Gastrocnemius medialis (tissue), 4 donors: Measurements from ENCODE around the gene RAB40C. TPM values are rescaled to one million over a fixed set of nuclear protein-coding genes. Genes with fewer than 3 reads are reported as not detected.

Experiments
- ATAC-seq, 2 donors: fragments of 150-250 bp; one replicate each; pipeline ENCODE4 v1.9.1; 2016
- DNase-seq, 2 donors: peaks; one replicate each; pipeline ENCODE4 v3.0.0-alpha.2; 2019
- H3K27ac ChIP-seq, 4 donors: fragments of 200-600 bp; sonication (generic); 1 replicate in 1 of 4; 2 replicates in 3 of 4; pipeline ENCODE4 v1.5.1; 2016 to 2018; ENCODE audit warnings: mild to moderate bottlenecking in 2 of 4, moderate library complexity in 1 of 4
- H3K27me3 ChIP-seq, 3 donors: fragments of 200-600 bp; sonication (generic) in 2 of 3; 1 replicate in 1 of 3; 2 replicates in 2 of 3; pipeline versions ENCODE4 v1.5.1 to v1.6.0; 2016 to 2019; ENCODE audit warnings: mild to moderate bottlenecking in 1 of 3, moderate library complexity in 1 of 3
- H3K36me3 ChIP-seq, 2 donors: fragments of 200-600 bp; sonication (generic) in 1 of 2; one replicate each; pipeline ENCODE4 v1.5.1; 2017 to 2018
- H3K4me1 ChIP-seq, 2 donors: fragments of 200-600 bp; sonication (generic) in 1 of 2; one replicate each; pipeline ENCODE4 v1.5.1; 2016 to 2017; ENCODE audit warnings: mild to moderate bottlenecking in 2 of 2
- H3K4me3 ChIP-seq, 4 donors: fragments of 200-600 bp; sonication (generic) in 3 of 4; 1 replicate in 1 of 4; 2 replicates in 3 of 4; pipeline ENCODE4 v1.5.1; 2016 to 2019; ENCODE audit warnings: mild to moderate bottlenecking in 2 of 4
- H3K9me3 ChIP-seq, 3 donors: fragments of 200-600 bp; sonication (generic) in 2 of 3; 1 replicate in 1 of 3; 2 replicates in 2 of 3; pipeline ENCODE4 v1.5.1; 2016 to 2019
- CTCF ChIP-seq, 5 experiments: fragments of 450-650 bp in 3 of 5; fragments of 200-600 bp in 2 of 5; sonication (generic) in 2 of 5; IDR thresholded peaks in 4 of 5; conservative IDR thresholded peaks in 1 of 5; 1 replicate in 4 of 5; 2 replicates in 1 of 5; pipeline ENCODE4 v1.5.1; 2016 to 2019; ENCODE audit warnings: antibody characterized with exemption in 5 of 5, mild to moderate bottlenecking in 3 of 5, moderate library complexity in 3 of 5
- POLR2A ChIP-seq, 2 donors: fragments of 450-650 bp; IDR thresholded peaks; one replicate each; pipeline ENCODE4 v1.6.1; 2017; ENCODE audit warnings: antibody characterized with exemption in 2 of 2, mild to moderate bottlenecking in 2 of 2, moderate library complexity in 2 of 2
- in situ Hi-C, 4 donors: fragments of 200-750 bp; cut with MboI; loops; one replicate each; pipeline versions ENCODE4 v1.15.0 to v1.8.0; 2017; ENCODE audit warnings: low sequenced_read_pairs in 4 of 4
- intact Hi-C: fragments of 100-400 bp; cut with DNase I; formaldehyde crosslinking; loops from one replicate; pipeline ENCODE4 v1.15.1; 2023; ENCODE audit warnings: low total_unique reads
- total RNA-seq, 4 donors: library from RNA; depleted of rRNA; stranded (reverse); fragments of >200 nt; gene quantifications; one replicate each; pipeline versions ENCODE4 v1.1.0 to v1.2.3, GENCODE V29; 2016

The RAB40C gene
- total RNA-seq, 4 donors from 2014 or later: 15.6 to 29.3 (median 21.4) TPM

GRCh38 chr16:667780-668518, 78.1 kb downstream of the RAB40C start, which contains the start of gene RHOT2:
Gene RHOT2 (plus strand): TSS chr16:668132. CDS start chr16:668200, 68 bp downstream.
- peaks cover 0 to 37% of the 10 kb centered on the region in 2 donors for H3K36me3 ChIP-seq
- TF ChIP-seq CTCF (IDR thresholded peaks at IDR 0.05 in 4 of 5, conservative IDR thresholded peaks at IDR 0.05 in 1 of 5) (peak; percentile 77 to 98 (median 89)), POLR2A (IDR thresholded peaks at IDR 0.05) (peak; percentile 49 to 87)
- H3K4me1 ChIP-seq: peaks cover 7 to 18% of the 10 kb centered on the region in 2 donors
- in situ Hi-C loops (no loop called here), intact Hi-C loops (no loop called here)
- peak within 1 kb of the TSS; percentile 78 to 98 (median 92) for H3K4me3 ChIP-seq
- no peaks in the 10 kb centered on the region for H3K27me3 ChIP-seq
- DNase-seq: peak; percentile 83 to 90
- ATAC-seq: peak; percentile 86 to 90
- H3K27ac ChIP-seq: peak within 1 kb of the TSS; percentile 79 to 97 (median 92)
- no peaks in the 10 kb centered on the region for H3K9me3 ChIP-seq

DNA sequence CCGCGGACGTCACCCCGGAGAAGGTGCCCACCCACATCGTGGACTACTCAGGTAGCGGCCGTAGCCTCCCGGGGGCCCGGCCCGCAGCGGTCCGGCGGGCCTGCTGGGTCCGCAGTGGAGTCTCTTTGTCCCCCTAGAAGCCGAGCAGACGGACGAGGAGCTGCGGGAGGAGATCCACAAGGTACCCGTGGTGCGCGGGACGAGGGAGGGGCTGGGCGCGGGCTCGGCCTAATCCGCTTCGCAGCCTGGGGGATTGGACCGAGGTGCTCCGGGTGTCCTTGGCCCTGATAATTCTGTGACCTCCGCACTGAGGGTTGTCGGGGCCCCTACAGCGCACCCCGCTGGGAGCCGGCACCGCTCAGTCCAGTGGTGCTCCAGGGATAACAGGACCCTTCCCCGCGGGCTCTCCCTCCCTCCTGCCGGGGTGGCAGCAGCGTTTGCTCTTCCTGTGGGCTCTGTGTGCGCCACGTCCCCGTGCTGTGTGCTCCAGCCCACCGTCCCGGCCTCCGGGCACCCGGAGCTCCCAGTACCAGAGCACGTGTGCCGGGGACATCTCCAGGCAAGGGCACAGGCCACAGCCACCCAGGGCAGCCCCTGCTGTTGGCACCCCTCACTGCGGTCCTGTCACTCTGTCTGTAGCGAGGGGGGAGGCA, 78.8 kb downstream of the RAB40C start:
- intact Hi-C loops: no loop called here
- no peak for DNase-seq

GRCh38 chr16:669666-670065, 79.8 kb downstream of the RAB40C start:
- H3K36me3 ChIP-seq: peaks cover 0 to 46% of the 10 kb centered on the region in 2 donors
- no peak overlapping the region for H3K4me3 ChIP-seq
- TF ChIP-seq POLR2A (IDR thresholded peaks at IDR 0.05) (no peak), CTCF (IDR thresholded peaks at IDR 0.05 in 4 of 5, conservative IDR thresholded peaks at IDR 0.05 in 1 of 5) (no peak)
- in situ Hi-C loops: no loop called here
- ATAC-seq (no peak), DNase-seq (no peak)
- H3K27ac ChIP-seq: no peak overlapping the region
- H3K4me1 ChIP-seq: peaks cover 7 to 18% of the 10 kb centered on the region in 2 donors
- no peaks in the 10 kb centered on the region for H3K27me3 ChIP-seq
- no peaks in the 10 kb centered on the region for H3K9me3 ChIP-seq
- intact Hi-C loops: no loop called here

More for the DNA sequence above, 78.8 kb downstream of the RAB40C start:
- peak; percentile 17 to 18 for ATAC-seq
- no peak for TF ChIP-seq POLR2A (IDR thresholded peaks at IDR 0.05)
- no peak for TF ChIP-seq CTCF (IDR thresholded peaks at IDR 0.05 in 4 of 5, conservative IDR thresholded peaks at IDR 0.05 in 1 of 5)
- H3K27me3 ChIP-seq: no peaks in the 10 kb centered on the region
- peaks cover 0 to 44% of the 10 kb centered on the region in 2 donors for H3K36me3 ChIP-seq
- peaks cover 7 to 18% of the 10 kb centered on the region in 2 donors for H3K4me1 ChIP-seq
- H3K9me3 ChIP-seq: no peaks in the 10 kb centered on the region
- peak overlapping the region; percentile 79 to 97 (median 92) for H3K27ac ChIP-seq
- in situ Hi-C loops: no loop called here
- H3K4me3 ChIP-seq: peak overlapping the region; percentile 78 to 98 (median 92)

- DNase-seq: no peak
- H3K27ac ChIP-seq: no peak overlapping the region
- intact Hi-C loops: no loop called here
- ATAC-seq: no peak
- in situ Hi-C loops: no loop called here
- peaks cover 0 to 46% of the 10 kb centered on the region in 2 donors for H3K36me3 ChIP-seq
- no peaks in the 10 kb centered on the region for H3K27me3 ChIP-seq
- peaks cover 7 to 18% of the 10 kb centered on the region in 2 donors for H3K4me1 ChIP-seq
- TF ChIP-seq CTCF (IDR thresholded peaks at IDR 0.05 in 4 of 5, conservative IDR thresholded peaks at IDR 0.05 in 1 of 5): no peak
- no peaks in the 10 kb centered on the region for H3K9me3 ChIP-seq
- H3K4me3 ChIP-seq: no peak overlapping the region
Observed at GRCh38 chr16:670485-671352, 80.9 kb downstream of the RAB40C start.
